ENCODE data around the gene STXBP5.

STXBP5 gene

GRCh38 chr6:147311218-147311617, 107.0 kb downstream of the STXBP5 start:
- no peak for TF ChIP-seq CTCF (IDR thresholded peaks at IDR 0.05)

- TF ChIP-seq CTCF (IDR thresholded peaks at IDR 0.05): no peak
Observed at GRCh38 chr6:147321260-147321659, 117.0 kb downstream of the STXBP5 start.

GRCh38 chr6:147322299-147323162, 118.3 kb downstream of the STXBP5 start:
- TF ChIP-seq CTCF (IDR thresholded peaks at IDR 0.05): no peak

GRCh38 chr6:147325557-147325956, 121.3 kb downstream of the STXBP5 start:
- no peak for TF ChIP-seq CTCF (IDR thresholded peaks at IDR 0.05)

- no peak for TF ChIP-seq CTCF (IDR thresholded peaks at IDR 0.05)
Observed at GRCh38 chr6:147331401-147331800, 127.2 kb downstream of the STXBP5 start.

GRCh38 chr6:147337921-147338320, 133.7 kb downstream of the STXBP5 start:
- no peak for TF ChIP-seq CTCF (IDR thresholded peaks at IDR 0.05)

GRCh38 chr6:147341486-147341885, 137.3 kb downstream of the STXBP5 start:
- no peak for TF ChIP-seq CTCF (IDR thresholded peaks at IDR 0.05)

Measured in LNCAP (cell line).